GM19395 (cell line): ENCODE results near the gene REPIN1.

Source experiments
- ATAC-seq: cut with Tn5 transposase; IDR thresholded peaks from one replicate; pipeline ENCODE4 v1.9.1; 2021; ENCODE audit warnings: mild to moderate bottlenecking, moderate library complexity; ENCODE audit not compliant: unreplicated experiment

Gene REPIN1

DNA sequence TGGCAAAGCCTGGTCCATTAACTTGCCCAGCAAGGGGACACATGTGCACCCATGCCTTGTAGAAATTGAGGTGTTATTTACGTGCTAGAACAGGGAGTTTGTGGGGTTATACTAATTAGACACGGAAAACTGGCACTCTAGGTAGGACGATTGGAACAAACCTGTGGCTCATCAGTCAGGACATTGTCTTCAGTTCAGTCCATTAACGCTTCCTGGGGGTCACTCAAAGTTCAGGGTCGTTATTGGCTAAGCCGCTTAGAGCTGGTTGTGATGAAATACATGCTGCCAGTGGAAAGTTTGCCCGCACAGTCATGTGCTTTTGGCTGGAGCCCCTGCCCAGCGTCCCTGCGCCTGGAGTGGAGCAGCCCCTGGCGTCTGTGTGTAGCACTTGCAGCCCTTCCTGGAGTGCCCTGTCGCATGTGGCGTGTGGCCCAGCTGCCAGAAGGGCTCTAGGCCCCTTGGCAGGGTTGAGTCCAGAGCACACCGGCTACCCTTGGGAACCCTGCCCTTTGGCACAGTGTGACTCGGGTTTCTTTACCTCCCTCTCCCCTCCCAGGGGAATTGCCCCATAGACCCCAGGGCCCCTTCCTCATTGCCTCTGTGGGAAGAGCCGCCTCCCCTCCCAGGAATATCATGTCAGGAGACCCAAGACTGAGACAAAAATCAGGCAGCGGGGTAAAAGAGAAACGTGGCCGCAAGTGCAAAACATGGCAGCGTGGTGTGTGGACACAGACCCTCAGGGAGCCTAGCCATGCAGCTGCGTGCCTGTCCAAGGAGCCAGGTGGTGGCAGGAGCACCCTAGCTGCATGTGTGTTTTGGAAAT is 20.3 kb downstream of the REPIN1 start:
- ATAC-seq = no peak

DNA sequence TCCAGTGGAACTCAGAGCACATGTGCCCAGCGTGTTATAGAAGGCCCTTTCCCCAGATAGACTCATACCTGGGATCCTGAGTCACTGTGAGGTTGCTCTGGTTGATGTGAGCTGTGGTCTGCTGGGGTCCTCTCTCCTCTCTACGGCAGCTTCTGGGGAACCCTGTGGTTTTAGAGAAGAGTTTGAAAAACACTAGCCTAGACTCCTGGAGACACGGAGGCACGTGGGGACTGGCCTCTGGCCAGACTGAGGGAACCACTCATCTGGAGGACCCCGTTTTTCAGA is 20.9 kb downstream of the REPIN1 start:
- ATAC-seq = no peak

DNA sequence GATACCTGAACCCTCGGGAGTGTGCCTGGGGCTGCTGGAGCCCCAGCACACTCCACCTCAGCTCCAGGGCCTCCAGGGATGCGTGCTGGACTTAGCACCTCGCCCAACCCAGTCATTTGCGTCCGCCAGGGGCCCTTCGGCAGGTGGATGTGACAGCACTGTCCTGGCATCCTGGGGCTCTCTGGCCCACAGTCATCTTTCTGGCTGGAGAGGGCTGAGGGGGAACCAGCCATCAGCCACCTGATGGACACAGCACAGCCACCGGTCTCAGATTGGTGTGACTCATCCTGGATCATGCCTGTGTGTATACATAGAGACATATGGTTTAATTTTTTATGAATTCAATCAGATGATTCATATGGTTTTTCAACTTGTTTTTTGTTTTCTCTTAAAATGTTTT is 21.6 kb downstream of the REPIN1 start:
- no peak for ATAC-seq

GRCh38 chr7:150393325-150393724 is 24.7 kb downstream of the REPIN1 start:
- no peak for ATAC-seq

DNA sequence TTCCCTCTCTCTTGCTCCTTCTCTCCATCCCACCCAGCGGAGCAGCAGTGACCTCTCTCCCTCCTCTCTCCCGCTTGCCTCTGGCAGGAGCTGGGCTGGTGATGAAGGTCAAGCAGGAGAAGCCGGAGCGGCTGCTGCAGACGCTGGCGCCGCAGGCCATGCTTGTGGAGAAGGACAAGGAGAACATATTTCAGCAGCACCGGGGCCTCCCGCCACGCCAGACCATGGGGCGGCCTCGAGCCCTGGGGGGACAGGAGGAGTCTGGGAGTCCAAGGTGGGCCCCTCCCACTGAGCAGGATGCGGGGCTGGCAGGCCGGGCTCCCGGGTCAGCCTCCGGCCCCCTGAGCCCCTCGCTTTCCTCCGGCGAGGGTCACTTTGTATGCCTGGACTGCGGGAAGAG is 27.8 kb downstream of the REPIN1 start:
- no peak for ATAC-seq

GRCh38 chr7:150396851-150397260 is 28.2 kb downstream of the REPIN1 start:
- no peak for ATAC-seq

- no peak for ATAC-seq
Measured at GRCh38 chr7:150397346-150398107, 28.9 kb downstream of the REPIN1 start.

DNA sequence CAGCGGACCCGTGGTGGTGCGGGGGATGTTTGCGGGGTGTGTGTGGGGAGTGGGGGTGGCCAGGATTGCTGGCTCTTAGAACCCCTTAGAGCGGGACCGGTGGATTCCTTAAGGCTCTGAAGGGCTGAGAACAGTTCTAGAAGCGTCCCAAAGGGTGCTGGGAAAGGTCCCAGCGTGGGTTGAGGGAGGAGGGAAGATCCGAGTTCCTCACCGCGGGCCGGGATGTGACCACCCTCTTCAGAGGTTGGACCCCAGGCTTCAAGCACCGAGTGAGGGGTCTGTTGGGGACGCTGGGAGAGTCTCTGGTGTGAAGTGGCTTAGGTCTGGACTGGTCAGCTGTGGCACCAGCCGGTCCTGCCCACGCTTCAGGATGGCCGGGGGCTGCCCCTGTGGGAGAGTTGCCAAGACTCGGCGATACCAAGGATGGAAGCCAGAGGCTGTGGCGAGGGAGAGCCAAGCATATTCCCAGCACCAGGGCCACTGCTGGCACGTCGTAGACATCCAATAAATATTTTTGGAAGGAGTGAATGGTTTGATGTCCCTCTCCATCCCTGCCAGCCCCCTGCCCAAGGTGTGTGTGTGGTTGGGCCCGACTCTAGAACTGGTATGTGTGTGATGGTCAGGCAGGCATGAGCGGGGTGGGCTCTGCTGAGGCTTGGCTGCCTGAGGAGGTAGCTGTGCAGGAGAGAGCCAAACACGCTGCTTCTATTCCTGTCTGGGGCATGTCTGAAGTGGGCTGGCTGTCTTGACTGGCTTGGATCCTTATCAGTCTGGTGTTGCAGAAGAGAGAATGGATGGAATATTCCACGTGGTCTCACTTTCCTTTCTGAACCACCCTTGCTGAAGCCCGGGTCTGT is 29.7 kb downstream of the REPIN1 start:
- ATAC-seq = no peak

DNA sequence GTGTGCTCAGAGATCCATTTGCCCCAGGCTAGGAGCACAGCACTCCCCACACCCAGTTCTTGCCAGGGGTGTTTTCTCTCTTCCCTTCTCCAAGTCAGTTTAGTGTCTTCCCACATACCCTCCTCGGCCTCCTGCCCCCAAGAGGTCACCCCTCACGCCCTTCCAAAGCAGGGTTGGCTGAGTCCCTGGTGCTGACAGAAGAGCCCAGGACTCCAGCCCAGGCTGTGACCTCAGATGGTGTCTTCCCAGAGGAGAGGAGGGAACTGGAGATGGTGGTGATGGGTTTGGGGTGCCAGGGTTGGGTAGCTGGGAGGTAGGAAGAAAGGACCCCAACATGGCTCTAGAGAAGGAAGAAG is 30.3 kb downstream of the REPIN1 start:
- ATAC-seq = no peak

GRCh38 chr7:150399421-150400007 is 30.9 kb downstream of the REPIN1 start:
- ATAC-seq = no peak

DNA sequence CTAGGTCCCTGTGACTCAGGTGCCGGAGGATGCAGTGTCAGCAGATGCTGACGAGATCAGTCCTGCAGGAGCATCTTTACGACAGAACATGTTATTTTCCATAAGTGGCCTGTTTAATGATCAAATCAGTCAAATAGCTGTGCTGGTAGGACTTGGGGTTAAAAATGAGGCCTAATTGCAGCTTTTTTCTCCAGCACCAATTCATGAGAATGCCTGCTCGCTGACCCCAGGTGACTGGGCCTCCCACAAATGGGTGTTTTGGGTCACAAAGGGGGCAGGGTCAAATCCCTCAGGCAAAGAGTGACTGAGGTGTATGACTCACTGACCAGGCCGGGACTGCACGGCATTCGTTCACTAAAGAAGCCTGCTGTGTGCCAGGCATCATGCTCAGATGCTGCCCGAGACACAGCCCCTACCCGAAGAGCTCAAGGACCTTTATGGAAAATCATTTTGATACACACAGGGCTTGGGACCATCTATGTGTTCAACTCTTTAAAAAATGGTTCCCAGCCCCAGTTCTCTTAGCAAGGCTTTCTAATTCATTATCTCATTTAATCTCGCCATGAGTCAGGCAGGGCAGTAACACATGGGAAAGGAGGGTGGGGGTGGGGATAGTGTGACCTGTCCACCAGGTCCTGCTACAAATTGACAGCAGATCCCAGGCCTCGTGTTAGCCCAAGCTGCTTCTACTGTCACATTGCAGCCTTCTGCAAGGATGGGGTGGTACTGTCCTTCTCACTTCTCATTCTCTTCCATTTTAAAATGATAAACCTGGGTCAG is 31.6 kb downstream of the REPIN1 start:
- ATAC-seq = no peak

- no peak for ATAC-seq
Measured at GRCh38 chr7:150400788-150401423, 32.3 kb downstream of the REPIN1 start.

- ATAC-seq = no peak
Measured at GRCh38 chr7:150401424-150401790, 32.8 kb downstream of the REPIN1 start.

DNA sequence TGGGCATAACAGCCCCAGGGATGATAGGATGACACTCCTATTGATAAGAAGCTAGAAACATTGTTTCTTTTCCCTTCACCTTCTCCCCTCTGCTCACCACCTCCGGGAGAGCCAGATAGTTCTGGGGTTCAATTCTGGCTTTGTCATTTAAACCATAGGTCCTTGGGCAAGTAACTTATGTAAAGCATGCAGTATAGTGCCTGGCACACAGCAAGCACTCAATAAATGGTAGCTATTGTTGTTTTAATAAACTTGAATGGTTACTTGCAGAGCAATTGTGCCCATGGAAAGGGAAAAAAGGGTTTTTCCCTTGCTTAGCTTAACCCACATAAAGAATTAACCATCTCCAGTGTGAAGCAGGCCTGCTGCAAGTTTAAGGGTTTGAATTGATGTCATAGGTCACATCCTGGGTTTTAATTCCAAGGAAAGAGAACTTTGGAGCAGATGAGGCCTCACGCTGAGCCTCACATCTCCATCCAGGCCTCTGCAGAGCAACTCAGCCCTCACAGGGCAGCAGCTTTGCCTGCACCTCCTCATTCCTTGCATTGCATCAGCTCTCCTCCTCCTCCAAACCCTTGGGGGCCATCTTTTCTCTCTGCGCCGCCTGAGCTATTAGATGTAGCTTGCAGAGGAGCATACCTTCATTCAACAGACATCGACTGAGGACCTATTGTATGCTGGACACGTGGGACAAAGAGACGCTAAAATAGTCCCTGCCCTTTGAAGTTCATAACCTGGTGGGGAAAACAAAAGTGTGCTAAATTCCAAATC is 33.4 kb downstream of the REPIN1 start:
- no peak for ATAC-seq

- no peak for ATAC-seq
Measured at GRCh38 chr7:150402671-150403321, 34.2 kb downstream of the REPIN1 start.

GRCh38 chr7:150403376-150404171 is 35.0 kb downstream of the REPIN1 start:
- ATAC-seq = no peak

DNA sequence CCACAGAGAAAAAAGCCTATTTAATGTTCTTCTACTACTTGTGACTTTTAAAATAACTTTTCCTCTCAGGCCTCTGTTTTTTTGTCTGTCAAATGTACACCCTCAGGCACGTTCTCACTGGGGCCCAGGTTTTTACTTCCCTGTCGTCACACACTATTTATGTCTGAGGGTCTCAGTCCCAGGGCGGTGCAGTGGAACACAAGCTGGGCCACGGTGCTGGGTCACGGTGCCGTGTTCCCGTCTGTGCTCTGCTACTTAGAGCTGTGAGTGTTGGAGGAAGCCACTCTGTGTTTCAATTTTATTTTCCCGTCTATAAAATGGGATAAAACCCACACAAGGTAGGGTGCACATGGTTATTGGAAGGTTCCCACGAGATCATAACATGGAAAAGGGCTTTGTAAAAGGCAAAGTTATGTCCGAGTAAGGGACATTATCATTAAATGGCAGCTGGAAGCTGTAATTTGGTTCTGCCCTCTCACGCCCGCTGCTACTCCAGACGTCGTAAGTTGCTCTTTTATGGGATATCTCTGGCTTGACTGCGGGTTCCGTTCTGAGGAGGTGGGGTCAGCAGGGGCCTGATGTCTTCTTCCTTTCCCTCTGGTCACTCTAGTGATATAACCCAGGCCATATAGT is 35.7 kb downstream of the REPIN1 start:
- no peak for ATAC-seq
